Renal cortex interstitium (tissue), 15 donors: ENCODE results near the gene ANO9. TPM values are rescaled to one million over a fixed set of nuclear protein-coding genes. Genes with fewer than 3 reads are reported as not detected.

ENCODE experiments used
- DNase-seq, 11 donors: peaks; one replicate each; pipeline ENCODE4 v3.0.0-alpha.2; 2013; ENCODE audit warnings: low read depth in 9 of 11, low spot score in 4 of 11; ENCODE audit errors: extremely low read depth in 1 of 11
- long read RNA-seq, 16 experiments: transcript quantifications; one replicate each; lab custom pipeline, GENCODE V29; 2026
- polyA plus RNA-seq, 3 donors: library from polyadenylated mRNA; unstranded; fragments of 120-200 nt; gene quantifications; one replicate each; pipeline ENCODE4 v1.2.1, GENCODE V29; 2013; ENCODE audit not compliant: insufficient read length in 3 of 3

ANO9 gene, protein sequence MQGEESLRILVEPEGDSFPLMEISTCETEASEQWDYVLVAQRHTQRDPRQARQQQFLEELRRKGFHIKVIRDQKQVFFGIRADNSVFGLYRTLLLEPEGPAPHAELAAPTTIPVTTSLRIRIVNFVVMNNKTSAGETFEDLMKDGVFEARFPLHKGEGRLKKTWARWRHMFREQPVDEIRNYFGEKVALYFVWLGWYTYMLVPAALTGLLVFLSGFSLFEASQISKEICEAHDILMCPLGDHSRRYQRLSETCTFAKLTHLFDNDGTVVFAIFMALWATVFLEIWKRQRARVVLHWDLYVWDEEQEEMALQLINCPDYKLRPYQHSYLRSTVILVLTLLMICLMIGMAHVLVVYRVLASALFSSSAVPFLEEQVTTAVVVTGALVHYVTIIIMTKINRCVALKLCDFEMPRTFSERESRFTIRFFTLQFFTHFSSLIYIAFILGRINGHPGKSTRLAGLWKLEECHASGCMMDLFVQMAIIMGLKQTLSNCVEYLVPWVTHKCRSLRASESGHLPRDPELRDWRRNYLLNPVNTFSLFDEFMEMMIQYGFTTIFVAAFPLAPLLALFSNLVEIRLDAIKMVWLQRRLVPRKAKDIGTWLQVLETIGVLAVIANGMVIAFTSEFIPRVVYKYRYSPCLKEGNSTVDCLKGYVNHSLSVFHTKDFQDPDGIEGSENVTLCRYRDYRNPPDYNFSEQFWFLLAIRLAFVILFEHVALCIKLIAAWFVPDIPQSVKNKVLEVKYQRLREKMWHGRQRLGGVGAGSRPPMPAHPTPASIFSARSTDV
- 10 to 100 TPM in 2 of 3 donors, 1 to 10 TPM in 1; 9.2 to 18.1 (median 10.3) TPM for polyA plus RNA-seq
- long read RNA-seq, donor 1 = 0 reads
- long read RNA-seq, donor 2 = 0 reads
- long read RNA-seq, donor 3 = 0 reads
- long read RNA-seq, donor 4, partial matches to known transcripts = 5 of 5 reads
- long read RNA-seq, donor 4, other reads (novel, unspliced or antisense) = 0 of 5 reads
- long read RNA-seq, donor 5 = 0 reads
- long read RNA-seq, donor 6 = 0 reads
- long read RNA-seq, donor 7, partial matches to known transcripts = 33 of 41 reads
- long read RNA-seq, donor 7, other reads (novel, unspliced or antisense) = 8 of 41 reads
- long read RNA-seq, donor 8, partial matches to known transcripts = 5 of 5 reads
- long read RNA-seq, donor 8, other reads (novel, unspliced or antisense) = 0 of 5 reads
- long read RNA-seq, donor 9 = 0 reads
- long read RNA-seq, donor 10, partial matches to known transcripts = 0 of 1 reads
- long read RNA-seq, donor 10, other reads (novel, unspliced or antisense) = 0 of 1 reads
- long read RNA-seq, donor 11 = 0 reads
- long read RNA-seq, donor 12 = 0 reads
- long read RNA-seq, donor 13 = 0 reads
- long read RNA-seq, donor 14 = 0 reads
- long read RNA-seq, donor 15 = 0 reads
- long read RNA-seq, donor 16, partial matches to known transcripts = 0 of 1 reads
- long read RNA-seq, donor 16, other reads (novel, unspliced or antisense) = 0 of 1 reads

DNA sequence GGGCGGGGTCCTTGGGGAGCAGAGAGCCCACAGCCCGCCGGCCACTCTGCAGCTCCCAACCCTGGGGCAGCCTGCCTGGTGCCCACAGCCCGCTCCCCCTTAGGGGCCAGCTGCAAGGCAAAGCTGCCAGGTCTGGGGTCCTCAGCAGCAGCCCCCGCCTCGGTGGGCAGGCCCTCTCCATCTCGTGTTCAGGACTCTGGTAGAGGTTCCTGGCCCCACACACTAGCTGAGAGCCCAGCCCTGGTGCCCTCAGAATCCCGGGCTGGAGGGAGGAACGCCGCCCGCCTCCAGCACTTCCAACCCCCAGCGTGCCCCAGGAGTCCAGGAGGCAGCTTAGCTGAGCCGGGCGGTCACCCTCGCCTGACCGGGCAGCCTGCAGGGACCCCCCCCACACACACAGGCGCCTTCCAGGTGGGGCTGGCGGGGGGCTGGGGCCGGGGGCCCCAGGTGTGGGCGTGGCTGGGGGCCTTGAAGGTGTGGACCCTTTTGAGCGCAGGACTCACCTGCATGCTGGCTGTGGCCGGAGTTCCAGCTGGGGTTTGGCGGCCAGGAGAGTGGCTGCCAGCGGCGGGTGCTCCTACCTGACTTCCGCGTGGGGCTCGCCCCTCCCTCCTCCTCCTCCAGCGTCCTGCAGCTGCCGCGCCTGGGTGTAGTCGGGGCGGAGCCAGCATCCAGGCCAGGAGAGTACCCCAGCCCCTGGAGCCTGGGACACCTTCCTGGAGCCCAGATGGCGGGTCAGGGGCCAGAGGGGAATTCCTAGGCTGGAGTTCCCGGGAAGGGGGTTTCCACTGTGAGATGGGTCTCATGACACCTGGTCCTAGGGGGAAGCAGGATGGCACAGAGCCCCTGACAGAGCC lies at the start of gene ANO9:
TSS of gene ANO9 (minus strand) at position 594 of the 857 bp plus-strand sequence. CDS start at position 509, 85 bp downstream.
- peak in 1 of 11 donors; percentile 34 for DNase-seq

DNA sequence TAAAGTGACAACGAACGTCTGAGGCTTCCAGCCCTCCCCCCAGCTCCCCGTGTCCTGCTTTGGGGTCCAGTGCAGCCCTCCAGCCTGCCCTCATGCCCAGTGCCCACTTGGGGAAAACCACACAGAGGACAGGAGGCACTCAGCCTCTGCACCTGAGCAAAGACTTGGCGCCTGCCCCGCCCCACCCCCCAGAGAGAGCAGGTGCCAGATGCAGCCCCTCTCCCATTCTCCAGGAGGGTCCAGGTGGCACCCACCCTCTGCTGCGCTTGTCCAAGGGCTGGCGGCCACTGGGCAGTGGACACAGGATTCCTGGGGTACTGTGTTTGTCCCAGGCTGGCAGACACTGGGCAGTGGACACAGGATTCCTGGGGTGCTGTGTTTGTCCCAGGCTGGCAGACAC lies 49.5 kb upstream of the ANO9 start:
- no peak for DNase-seq

DNA sequence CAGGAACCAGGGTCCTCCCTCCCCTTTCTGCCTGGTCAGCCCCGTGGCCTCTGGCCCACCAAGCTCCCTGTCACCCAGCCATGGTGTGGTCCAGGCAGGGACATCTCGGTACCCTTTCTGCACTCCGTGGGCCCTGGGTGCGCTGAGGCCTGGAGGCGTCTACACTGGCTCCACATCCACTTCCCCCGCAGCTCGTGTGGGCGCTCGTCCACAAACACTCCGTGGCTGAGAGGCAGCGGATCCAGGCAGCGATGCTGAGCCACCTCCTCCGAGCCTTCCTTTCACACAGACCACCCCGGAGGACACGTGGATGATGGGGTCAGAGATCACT lies 49.1 kb upstream of the ANO9 start:
- no peak for DNase-seq

DNA sequence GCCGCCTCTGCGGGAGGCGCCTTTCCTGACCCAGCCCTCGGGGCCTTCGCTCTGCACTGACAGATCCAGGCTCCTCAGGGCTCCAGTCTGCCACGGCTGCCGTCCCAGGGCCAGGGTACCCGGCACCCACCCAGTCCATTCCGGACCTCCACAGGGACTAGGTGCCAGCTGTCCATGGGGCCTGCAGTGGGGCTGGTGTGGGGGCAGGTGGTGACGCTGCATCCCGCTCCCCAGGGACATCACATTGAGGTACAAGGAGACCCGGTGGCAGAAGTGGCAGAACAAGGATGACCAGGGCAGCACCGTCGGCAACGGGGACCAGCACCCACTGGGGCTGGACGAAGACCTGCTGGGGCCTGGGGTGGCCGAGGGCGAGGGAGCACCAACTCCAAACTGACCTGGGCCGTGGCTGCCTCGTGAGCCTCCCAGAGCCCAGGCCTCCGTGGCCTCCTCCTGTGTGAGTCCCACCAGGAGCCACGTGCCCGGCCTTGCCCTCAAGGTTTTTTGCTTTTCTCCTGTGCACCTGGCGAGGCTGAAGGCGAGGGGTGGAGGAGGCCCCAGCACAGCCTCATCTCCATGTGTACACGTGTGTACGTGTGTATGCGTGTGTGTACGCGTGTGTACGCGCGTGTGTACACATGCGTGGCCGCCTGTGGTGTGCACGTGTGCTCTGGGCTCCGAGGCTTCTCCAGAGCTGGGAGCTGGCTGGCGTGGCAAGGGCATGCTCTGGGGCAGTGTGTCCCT lies 48.5 kb upstream of the ANO9 start:
- no peak for DNase-seq

DNA sequence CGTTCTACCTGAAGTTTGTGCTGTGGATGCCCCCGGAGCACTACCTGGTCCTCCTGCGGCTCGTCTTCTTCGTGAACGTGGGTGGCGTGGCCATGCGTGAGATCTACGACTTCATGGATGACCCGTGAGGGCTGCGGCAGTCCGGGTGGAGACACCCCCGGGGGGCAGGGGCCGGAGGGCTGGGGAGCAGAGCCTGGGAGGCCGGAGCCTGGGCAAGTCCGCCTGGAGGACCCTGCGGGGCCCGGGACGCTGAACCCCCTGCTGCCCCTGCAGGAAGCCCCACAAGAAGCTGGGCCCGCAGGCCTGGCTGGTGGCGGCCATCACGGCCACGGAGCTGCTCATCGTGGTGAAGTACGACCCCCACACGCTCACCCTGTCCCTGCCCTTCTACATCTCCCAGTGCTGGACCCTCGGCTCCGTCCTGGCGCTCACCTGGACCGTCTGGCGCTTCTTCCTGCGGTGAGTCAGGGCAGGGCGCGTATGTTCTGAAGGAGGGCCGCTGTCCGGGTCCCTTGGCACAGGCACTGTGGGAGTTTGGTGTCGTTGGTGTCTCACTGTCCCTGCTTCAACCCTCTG lies 47.9 kb upstream of the ANO9 start:
- DNase-seq = no peak

DNA sequence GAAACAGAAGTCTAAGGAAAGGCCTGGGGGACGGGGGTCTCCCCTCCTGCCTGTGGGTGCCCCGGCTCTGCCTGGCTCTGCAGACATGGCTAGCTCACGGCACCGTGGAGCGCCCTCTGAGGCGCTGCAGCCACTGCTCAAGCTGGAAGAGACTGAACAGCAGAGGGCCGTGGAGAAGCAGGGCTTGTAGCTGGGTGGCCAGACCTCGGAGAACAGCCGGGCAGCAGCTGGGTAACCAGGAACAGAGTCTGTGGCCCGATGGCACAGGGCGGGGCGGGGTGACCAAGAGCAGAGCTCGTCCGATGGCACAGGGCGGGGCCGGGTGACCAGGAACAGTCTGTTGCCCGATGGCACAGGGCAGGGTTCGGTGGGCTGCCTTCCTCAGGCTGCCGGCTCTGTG lies 47.2 kb upstream of the ANO9 start:
- no peak for DNase-seq

DNA sequence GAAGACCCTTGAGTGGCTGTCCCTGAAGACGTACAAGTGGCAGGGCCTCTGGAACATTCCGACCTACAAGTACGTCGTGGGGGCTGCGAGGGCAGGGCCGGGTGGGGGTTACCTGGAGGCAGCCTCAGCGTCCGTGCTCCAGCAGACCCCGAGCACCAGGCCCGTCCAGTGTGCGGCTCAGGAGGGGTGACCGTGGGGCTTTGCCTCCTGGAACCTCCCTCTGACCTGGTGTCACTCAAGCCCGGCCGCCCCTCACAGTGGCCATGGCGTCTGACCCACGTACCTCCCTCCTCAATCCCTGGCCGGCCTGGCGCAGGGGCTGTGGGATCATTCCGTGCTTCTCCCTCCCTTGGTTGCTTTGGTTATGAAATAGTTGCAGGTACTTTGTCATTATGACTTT lies 46.8 kb upstream of the ANO9 start:
- DNase-seq = no peak

DNA sequence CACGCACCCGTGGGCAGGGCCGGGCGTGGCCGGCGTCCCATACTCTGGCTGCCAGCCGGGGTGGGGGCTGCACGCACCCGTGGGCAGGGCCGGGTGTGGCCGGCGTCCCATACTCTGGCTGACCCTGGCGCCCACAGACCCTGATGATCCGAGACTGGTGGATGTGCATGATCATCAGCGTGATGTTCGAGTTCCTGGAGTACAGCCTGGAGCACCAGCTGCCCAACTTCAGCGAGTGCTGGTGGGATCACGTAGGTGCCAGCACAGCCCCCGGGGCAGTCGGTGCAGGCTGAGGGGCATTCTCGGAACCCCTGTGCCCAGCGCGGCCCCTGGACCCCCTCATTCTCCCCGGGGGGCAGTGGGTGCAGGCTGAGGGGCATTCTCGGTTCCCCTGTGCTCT lies 46.3 kb upstream of the ANO9 start:
- no peak for DNase-seq

DNA sequence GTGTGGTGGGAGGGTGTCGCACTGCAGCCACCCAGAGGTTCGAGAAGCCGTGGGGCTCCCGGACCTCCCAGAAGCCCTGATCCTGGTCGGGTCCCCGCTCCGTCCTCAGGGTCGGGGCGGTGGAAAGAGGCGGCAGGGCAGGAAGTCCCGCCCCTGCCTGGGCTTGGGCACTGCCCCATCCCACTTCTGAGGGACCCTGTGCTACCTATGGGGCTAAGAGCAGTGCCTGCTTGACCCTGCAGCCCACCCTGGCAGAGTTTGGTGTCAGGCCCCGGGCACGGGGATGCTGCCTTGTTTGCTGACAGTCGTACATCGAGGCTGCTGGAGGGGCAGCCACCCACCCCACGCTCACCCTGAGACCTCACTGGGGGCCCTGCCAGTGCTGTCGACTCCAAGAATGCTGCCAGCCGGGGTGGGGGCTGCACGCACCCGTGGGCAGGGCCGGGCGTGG lies 45.8 kb upstream of the ANO9 start:
- DNase-seq = no peak

DNA sequence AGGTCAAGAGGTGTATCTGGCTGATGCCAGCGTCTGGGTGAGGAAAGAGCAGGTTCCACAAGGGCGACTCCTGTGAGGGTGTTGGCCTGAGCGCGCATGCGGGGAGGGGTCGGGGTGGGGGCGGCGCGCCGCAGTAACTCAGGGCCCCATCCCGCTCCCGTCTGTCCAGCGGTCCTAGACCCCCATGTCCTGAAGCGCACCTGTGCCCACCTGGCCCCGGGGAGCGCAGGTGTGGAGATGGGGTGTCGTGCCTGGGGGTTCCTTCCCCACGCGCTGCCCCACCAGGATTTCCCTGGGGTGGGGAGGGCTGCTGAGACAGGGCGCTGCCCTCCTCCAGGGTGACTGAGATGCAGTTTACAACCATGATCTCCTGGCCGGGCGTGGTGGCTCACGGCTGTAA lies 44.4 kb upstream of the ANO9 start:
- no peak for DNase-seq

DNA sequence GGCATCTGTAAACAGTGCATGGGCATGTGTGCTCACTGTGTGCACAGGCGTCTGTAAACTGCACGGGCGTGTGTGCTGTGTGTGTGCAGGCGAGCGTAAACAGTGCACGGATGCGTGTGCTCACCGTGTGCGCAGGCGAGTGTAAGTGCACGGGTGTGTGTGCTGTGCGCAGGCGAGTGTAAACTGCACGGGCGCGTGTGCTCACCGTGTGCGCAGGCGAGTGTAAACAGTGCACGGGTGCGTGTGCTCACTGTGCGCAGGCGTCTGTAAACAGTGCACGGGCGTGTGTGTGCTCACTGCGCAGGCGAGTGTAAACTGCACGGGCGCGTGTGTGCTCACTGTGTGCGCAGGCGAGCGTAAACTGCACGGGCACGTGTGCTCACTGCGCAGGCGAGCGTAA lies 42.8 kb upstream of the ANO9 start:
- no peak for DNase-seq

DNA sequence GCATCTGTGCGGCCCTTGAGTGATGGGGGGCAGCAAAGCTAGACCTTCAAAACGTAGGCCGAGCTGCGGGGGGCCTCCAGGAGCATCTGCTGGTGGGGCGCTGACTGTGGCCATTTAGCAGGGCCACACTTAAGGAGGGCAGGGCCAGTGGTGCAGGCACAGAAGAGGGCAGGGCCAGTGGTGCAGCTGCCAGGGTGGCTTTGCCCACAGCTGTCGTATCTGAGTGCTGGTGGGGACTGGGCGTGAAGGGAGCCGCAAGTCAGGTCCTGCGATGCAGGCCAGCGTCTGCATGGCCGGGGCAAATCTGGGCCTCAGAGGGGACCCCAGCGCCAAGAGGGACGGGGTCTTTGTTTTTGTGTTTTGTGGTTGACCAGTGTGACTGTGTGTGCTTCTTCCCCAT lies 37.5 kb upstream of the ANO9 start:
- DNase-seq = no peak

DNA sequence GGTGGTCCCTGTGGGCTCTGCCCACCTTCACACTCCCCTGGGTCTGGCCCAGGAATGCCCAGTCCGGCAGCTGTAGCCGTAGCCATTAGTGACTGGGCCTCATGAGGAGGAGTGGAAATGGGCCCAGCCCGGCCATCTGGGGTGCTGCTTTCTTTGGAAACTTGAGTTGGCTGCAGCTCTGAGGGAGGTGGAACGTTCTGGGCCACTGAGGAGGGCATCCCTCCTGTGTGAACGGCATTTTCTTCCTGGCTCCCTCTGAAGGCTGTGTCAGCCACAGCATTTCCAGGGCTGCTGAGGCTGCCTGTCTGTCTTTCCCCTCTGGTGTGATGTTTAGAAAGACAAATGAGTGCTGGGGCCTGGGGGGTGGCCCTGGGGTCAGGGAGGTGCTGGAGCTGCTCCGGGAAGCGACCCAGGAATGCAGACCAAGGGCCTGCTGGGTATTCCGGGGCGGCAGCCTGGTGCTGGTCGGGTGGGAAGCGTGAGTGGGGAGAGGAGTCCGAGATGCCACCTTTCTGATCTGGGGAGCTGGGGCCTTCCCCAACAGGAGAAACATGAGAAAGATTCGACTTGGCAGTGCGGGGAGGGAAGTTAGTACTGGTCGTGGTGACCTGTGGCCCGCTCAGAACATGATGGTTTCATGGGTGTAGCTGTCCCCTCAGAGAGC lies 35.4 kb upstream of the ANO9 start:
- peak in 1 of 11 donors; percentile 27 for DNase-seq

DNA sequence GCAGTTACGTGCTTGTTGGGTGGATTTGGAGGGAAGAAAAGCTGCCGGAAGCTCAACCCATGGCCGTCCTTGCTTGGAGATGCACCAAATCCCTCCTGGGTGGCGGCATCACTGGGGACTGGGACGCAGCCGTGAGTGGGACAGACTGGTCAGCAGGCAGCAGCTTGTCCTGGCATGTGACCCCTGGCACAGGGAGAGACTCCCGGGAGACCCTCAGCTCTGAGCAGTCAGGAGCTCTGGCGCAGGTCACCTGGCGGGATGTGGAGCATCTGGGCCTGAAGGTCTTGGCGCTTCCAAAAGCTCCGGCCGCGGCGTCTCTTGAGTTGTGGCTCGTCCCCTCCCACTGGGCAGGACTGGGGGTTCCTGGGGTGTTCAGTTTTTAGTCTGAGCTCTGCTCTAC lies 34.6 kb upstream of the ANO9 start:
- DNase-seq = no peak

DNA sequence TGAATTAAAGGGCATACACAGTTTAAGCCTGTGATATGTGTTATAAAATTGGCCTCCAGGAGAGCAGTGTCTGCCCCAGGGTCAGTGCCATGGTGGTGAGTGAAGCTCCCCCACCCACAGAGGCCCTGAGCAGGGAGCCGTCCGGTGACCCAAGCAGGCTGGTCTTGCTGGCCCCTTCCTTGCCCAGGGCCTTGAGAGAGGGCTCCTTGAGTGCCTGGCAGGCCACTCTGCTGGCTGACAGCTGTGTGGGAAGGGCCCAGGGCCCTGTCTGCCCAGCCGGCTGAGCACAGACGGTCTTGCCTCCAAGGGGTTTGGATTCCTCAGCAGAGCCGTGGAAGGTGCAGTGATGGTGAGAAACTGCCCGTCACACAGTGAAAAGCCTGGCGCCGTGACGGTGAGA lies 34.1 kb upstream of the ANO9 start:
- DNase-seq = no peak

DNA sequence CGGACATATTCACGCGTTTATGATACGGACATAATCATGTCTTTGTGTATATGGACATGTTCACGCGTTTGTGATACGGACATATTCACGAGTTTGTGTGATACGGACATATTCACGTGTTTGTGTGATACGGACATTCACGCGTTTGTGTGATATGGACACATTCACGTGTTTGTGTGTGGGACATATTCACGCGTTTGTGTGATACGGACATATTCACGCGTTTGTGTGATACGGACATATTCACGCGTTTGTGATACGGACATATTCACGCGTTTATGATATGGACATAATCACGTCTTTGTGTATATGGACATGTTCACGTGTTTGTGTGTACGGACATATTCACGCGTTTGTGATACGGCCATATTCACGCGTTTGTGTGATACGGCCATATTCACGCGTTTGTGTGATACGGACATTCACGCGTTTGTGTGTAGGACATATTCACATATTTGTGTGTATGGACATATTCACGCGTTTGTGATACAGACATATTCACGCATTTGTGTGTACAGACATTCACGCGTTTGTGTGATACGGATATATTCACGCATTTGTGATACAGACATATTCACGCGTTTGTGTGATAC lies 33.2 kb upstream of the ANO9 start:
- DNase-seq = no peak
